AG09319 (cell line): ENCODE data around the gene HBP1.
A peak's percentile ranks its signal among the peaks of the same experiment; 100 is the strongest.

Experiments used
- DNase-seq: peaks from one replicate; pipeline ENCODE4 v3.0.0-alpha.2; 2010; ENCODE audit warnings: low read depth; ENCODE audit errors: extremely low read depth
- CTCF ChIP-seq: IDR thresholded peaks from 2 replicates; pipeline ENCODE4 v1.5.1; 2011; ENCODE audit warnings: low read depth, mild to moderate bottlenecking, inconsistent platforms, low read length, moderate library complexity

HBP1 gene

GRCh38 chr7:107168233-107169119, at the start of gene HBP1:
HBP1 (plus strand) TSS chr7:107169003; CDS start chr7:107179894, 10,891 bp downstream.
- peak; percentile 100 for DNase-seq
- TF ChIP-seq CTCF, result no peak

- no peak for DNase-seq
- TF ChIP-seq CTCF, result no peak
Observed at GRCh38 chr7:107119376-107120105, 49.3 kb upstream of the HBP1 start.

- peak; percentile 15 for DNase-seq
- TF ChIP-seq CTCF, result no peak
Observed at GRCh38 chr7:107122486-107122911, 46.3 kb upstream of the HBP1 start.

- DNase-seq, result no peak
- TF ChIP-seq CTCF, result no peak
Observed at GRCh38 chr7:107123392-107123791, 45.4 kb upstream of the HBP1 start.

- no peak for TF ChIP-seq CTCF
- no peak for DNase-seq
Observed at GRCh38 chr7:107125475-107125874, 43.3 kb upstream of the HBP1 start.

GRCh38 chr7:107128217-107128616, 40.6 kb upstream of the HBP1 start:
- no peak for TF ChIP-seq CTCF
- no peak for DNase-seq

- no peak for TF ChIP-seq CTCF
Observed at GRCh38 chr7:107128748-107129147, 40.1 kb upstream of the HBP1 start.

More at GRCh38 chr7:107128748-107129147, 40.1 kb upstream of the HBP1 start:
- no peak for DNase-seq
